A549 treated with AZD9567 at 1 μM for 4 hours (cell line): Measurements from ENCODE around the gene HES4. TPM values are rescaled to one million over a fixed set of nuclear protein-coding genes. Genes with fewer than 3 reads are reported as not detected.

Experiments used
- total RNA-seq: library from RNA; stranded (reverse); fragments of 200-300 nt; extraction: Qiagen RNA extraction; gene quantifications from 5 replicates; pipeline ENCODE4 v1.2.3, GENCODE V29; 2022; ENCODE audit not compliant: insufficient read depth

Gene HES4, protein sequence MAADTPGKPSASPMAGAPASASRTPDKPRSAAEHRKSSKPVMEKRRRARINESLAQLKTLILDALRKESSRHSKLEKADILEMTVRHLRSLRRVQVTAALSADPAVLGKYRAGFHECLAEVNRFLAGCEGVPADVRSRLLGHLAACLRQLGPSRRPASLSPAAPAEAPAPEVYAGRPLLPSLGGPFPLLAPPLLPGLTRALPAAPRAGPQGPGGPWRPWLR
- total RNA-seq, result 25.4 to 70.5 TPM (median 62.2 TPM) in 5 replicates

GRCh38 chr1:999725-1000356 is at the start of gene HES4:
Gene HES4, minus strand, starts transcription at chr1:1000097. Its CDS starts 124 bp downstream, at chr1:999973.

DNA sequence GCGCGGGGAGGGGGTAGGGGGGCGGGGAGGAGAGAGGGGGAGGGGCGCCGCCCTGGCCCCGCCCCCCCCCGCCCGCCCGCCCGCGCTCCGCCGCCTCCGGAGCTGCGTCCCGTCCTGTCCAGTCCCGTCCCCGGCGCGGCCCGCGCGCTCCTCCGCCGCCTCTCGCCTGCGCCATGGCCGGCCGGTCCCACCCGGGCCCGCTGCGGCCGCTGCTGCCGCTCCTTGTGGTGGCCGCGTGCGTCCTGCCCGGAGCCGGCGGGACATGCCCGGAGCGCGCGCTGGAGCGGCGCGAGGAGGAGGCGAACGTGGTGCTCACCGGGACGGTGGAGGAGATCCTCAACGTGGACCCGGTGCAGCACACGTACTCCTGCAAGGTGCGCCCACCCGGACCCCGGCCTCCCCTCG is 20.1 kb upstream of the HES4 start, which contains the start of gene AGRN:
Gene AGRN, plus strand, starts transcription at position 121 of the 405 bp plus-strand sequence. Its CDS starts 53 bp downstream, at position 174.

GRCh38 chr1:1013105-1013921 is 13.4 kb upstream of the HES4 start, which contains the start of gene ISG15:
Gene ISG15, plus strand, starts transcription at chr1:1013497. Its CDS starts 77 bp downstream, at chr1:1013574.

GRCh38 chr1:981955-982558 is 17.8 kb downstream of the HES4 start, which contains the start of gene PERM1:
Gene PERM1, minus strand, starts transcription at chr1:982093. Its CDS starts 1,064 bp downstream, at chr1:981029.

GRCh38 chr1:966135-966703 is 33.7 kb downstream of the HES4 start, which contains the start of gene PLEKHN1:
Gene PLEKHN1, plus strand, starts transcription at chr1:966482. Its CDS starts 50 bp downstream, at chr1:966532.

GRCh38 chr1:960363-961131 is 39.4 kb downstream of the HES4 start, which contains the start of gene KLHL17:
Gene KLHL17, plus strand, starts transcription at chr1:960584. Its CDS starts 110 bp downstream, at chr1:960694.

DNA sequence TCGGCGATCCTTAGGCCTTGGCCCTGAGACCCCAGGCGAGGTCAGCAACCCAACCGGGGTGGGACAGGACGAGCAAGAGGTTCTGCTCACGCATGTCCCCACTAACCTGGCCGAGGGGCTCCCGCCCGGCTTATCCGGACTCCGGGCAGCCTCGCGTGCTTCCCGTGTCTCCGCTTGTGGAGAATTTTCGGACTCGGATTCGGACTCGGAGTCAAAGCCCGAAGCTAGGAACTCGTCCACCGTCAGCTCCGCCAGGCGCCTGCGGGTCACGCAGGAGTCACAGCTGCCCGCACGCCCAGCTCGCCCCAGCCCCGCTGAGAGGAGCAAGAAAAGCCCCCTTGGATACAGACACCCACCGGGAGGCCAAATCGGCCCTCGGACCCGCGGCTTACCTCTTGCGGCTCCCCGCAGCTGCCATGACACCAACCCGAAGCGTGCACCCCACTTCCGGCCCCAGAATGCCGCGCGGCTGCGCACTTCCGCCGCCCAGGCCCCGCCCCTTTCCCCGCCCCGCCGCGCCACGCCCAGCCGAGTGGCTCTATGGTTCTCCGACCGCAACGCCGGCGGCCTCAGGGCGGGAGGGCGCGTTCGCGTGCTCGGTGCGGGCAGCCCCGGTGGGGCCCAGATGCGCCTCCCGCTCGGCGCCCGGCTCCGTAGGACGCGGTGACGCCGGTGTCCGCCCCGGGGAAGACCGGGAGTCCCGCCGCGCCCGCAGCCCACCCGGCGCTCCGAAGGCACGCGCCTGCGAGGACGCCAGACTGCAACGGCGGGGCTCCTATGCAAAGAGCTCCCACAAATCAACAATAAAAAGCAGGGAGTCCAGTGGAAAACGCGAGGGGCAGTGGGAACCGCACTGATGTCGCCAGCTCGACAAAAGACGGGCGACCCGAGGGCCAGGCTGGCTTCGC is 40.8 kb downstream of the HES4 start, which contains the start of gene NOC2L:
Gene NOC2L, minus strand, starts transcription at position 434 of the 908 bp plus-strand sequence. Its CDS starts 16 bp downstream, at position 418.

Other genes starting within 250 kb of the HES4 start
- gene SAMD11, start 76.2 kb downstream of the HES4 start, total RNA-seq, result 12.9 to 25.0 TPM (median 23.4 TPM) in 5 replicates
- gene NOC2L, start 40.8 kb downstream of the HES4 start, total RNA-seq, result 68.1 to 93.1 TPM (median 85.3 TPM) in 5 replicates
- gene KLHL17, start 39.5 kb downstream of the HES4 start, total RNA-seq, result 11.0 to 19.0 TPM (median 16.7 TPM) in 5 replicates
- gene PLEKHN1, start 33.6 kb downstream of the HES4 start, total RNA-seq, result 2.1 to 5.8 TPM (median 5.2 TPM) in 5 replicates
- gene PERM1, start 18.0 kb downstream of the HES4 start, total RNA-seq, result 0.05 to 0.37 TPM (median 0.09 TPM) in 3 of 5 replicates, not detected in the others
- gene ISG15, start 13.4 kb upstream of the HES4 start, total RNA-seq, result 6.9 to 26.4 TPM (median 19.1 TPM) in 5 replicates
- 89.2 to 121 TPM (median 120 TPM) in 5 replicates for gene AGRN, start 20.0 kb upstream of the HES4 start, total RNA-seq
- gene RNF223, start 74.2 kb upstream of the HES4 start, total RNA-seq, result 0.30 to 0.42 TPM (median 0.36 TPM) in 4 of 5 replicates, not detected in the other
- gene C1orf159, start 116.0 kb upstream of the HES4 start, total RNA-seq, result 8.8 to 14.5 TPM (median 12.9 TPM) in 5 replicates
- gene TTLL10, start 173.8 kb upstream of the HES4 start, total RNA-seq, result not detected in 5 replicates
- 0.09 to 0.20 TPM (median 0.12 TPM) in 3 of 5 replicates, not detected in the others for gene TNFRSF18, start 206.5 kb upstream of the HES4 start, total RNA-seq
- 0.07 to 0.21 TPM (median 0.10 TPM) in 3 of 5 replicates, not detected in the others for gene TNFRSF4, start 214.1 kb upstream of the HES4 start, total RNA-seq
- gene SDF4, start 231.9 kb upstream of the HES4 start, total RNA-seq, result 104 to 133 TPM (median 126 TPM) in 5 replicates
- 13.1 to 18.5 TPM (median 15.8 TPM) in 5 replicates for gene B3GALT6, start 232.1 kb upstream of the HES4 start, total RNA-seq
- 1.1 to 1.6 TPM (median 1.5 TPM) in 4 of 5 replicates, not detected in the other for gene C1QTNF12, start 246.6 kb upstream of the HES4 start, total RNA-seq